NCI-H2107 treated with DMSO at 0.1 percent for 48 hours (cell line): ENCODE data around the gene B4GALNT4.
"Not testable (repeated sequence)": the region's sequence is repeated elsewhere in the genome, so short reads cannot be mapped to it uniquely, and the experiment has no call there.

Source experiments
- DNase-seq: peaks from one replicate; lab custom pipeline; 2025; ENCODE audit not compliant: unreplicated experiment; lab: John Stamatoyannopoulos, UW

The B4GALNT4 gene

DNA sequence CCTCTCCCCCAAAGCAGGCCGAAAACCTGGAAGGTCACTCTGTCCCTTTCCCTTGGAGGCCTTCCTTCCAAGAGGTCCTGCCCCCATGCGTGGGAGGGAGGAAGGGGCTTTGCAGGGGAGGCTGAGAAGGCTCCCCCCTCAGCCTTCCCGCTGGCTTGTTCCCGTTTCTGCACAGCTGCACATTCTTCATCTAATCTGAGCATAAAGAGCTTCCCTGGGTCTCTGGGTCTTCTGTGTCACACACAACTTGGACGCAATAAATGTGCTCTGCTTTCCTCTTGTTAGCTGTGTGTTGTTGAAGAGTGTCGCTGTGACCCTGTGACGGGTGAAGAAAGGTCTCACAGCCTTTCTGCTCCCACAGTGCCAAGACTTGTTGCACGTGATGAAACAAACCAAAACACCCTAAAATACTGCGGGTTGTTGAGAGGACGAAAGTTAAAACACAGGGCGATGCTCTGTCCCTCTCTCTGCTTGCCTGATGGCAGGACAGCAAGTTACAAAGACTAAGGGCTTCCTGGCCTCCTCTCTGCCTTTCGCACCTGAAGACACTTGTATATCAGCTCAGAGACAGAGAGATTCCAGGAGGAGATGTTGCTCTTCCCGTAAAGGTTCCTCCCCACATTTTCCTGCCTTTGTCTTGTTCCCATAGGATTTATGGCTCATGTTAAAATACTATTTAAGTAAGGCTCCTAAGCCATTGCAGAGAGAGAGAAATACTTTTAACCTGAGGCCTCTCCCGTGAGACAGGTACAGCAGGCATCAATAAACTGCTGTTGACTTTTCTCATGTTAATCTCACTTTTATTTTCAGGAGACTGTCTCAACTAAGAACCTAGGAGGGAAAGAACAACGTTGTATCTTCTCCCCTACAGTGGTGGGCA lies 33.3 kb upstream of the B4GALNT4 start:
- DNase-seq = no peak

DNA sequence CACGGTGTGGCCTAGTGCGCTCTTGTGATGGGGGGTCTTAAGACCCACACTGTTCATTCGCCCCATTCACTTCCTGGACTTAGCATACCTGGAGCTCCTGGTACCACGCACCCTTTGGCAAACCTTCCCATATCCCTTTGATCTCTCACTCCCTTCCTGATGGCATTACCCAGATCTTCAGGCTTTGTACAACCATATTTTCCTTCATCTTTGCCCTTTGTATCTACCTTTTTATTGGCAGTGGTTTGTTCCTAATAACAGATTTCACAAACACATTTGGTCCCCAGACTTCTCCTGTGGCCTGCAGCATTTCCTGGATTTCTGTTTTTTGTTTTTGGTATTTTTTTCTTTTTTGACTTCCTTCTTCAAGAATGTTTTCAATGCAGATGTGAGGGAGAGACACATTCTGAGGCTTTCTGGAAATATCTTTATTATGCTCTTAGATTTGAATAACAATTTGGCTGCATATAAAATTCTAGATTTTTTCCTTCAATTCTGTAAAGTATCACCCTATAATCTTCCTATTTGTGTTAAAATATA lies 32.6 kb upstream of the B4GALNT4 start:
- DNase-seq = no peak

DNA sequence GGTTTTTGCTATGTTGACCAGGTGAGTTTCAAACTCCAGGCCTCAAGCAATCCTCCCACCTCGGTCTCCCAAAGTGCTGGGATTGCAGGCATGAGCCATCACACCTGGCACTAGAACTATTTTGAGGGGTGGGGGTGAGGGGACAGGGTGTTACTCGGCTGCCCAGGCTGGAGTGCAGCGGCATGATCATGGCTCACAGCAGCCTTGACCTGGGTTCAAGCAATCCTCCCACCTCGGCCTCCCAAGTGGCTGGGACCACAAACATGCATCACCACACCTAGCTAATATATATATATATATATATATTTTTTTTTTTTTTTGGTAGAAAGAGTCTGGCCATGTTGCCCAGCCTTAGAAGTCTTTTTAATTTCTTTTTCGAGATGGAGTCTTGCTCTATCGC lies 31.6 kb upstream of the B4GALNT4 start:
- DNase-seq = no peak

DNA sequence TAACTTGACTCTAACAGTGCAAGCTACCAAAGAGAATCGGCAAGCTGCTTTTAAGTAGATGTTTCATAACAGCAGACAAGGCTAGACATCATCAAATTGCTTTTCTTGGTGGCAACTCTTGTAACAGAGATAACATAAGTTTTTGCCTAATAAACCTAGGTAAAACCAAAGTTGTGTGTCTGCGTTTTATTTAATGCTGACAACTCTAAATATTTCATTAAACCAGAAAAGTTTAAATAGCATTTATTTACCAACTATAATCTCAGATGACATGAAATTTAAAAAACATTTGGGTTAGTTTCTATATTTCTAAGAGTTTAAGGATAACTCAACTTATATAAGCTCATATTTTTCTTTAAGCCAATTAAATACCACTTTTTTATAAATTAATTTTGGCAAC lies 29.3 kb upstream of the B4GALNT4 start:
- no peak for DNase-seq

DNA sequence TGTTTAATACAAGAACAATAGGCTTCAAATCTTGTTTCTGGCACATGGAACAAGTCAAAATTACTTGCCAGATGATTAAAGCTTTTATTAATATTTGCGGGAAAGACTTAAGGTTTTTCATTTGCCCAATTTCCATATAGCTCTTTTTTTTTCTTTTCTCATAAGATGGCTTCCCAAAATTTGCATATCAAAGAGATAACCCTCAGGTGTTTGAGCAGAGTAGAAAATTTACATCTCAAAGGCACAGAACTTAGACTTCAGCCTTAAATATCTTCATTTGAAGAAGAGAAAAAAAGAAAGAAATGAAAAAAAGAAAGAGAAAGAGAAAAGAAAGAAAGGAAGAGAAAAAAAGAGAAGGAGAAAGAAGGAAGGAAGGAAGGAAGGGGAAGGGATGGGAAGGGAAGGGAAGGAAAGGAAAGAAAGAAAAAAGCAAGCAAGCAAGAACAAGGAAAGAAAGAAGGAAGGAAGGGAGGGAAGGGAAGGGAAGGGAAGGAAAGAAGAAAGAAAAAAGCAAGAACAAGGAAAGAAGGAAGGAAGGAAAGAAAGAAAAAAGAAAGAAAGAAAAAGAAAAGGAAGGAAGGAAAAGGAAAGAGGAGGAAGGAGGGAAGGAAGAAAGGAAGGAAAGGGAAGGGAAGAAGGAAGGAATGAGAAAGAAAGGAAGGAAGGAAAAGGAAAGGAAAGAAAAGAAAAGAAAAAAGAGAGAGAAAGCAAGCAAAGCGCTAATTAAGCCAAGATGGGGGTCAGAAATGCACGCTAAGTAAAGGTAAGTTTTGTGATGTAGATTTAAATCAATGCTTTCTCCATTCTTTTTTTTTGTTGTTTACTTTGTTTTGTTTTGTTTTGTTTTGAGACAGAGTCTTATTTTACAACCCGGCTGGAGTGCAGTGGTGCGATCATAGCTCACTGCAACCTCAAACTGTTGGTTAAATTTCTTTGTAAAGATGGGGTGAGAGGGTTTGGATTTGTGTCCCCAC lies 28.5 kb upstream of the B4GALNT4 start:
- DNase-seq = no peak

DNA sequence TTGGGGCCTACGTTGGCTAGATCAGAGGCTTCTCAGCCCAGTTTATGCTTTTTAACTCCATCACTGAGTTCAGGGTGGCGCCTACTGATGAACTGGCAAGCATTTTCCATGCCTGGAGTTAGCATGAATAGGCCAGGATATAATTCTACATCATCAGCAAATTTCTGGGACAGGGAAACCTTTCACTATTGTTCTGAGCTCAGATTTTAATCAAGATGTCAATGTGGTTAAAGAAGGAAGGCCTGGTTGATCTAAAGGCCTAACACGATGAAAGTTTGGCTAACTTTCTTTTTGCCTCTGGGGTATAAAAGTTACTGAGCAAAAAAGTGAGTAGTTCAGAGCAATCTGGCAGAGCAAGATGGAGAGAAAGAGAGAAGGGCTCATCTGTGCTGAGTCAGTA lies 27.0 kb upstream of the B4GALNT4 start:
- no peak for DNase-seq

DNA sequence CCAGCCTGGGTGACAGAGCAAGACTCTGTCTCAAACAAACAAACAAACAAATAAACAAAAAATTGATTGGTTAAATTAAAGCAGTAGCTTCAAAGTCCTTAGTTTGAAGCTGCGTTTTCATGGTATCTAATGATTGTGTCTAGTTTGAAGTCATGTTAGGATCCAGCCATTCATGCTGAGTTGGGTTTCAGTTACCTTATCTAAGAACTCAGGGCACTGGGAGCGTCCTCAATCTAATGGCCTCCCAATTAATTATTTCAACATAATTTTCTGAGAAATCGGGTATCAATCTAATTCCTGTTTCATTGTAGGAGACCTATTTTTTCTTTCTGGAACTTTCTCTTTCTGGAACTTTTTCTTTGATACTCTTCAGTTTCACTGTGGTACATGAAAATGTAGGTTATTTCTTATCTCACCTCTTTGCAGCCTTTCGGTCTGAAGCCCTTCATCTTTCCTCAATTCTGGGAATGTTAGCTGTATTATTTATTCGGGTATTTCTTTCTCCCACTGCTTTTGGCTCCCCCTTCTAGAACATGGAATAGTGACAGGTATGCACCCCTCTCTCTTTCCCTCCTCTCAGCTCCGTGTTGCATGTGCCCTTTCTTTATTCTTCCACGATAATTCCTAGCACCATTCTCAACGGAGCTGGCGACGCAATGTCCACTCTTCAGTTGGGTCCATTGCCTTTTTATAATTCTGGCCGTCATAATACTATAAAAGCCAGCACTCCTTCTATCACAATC lies 24.3 kb upstream of the B4GALNT4 start:
- no peak for DNase-seq

DNA sequence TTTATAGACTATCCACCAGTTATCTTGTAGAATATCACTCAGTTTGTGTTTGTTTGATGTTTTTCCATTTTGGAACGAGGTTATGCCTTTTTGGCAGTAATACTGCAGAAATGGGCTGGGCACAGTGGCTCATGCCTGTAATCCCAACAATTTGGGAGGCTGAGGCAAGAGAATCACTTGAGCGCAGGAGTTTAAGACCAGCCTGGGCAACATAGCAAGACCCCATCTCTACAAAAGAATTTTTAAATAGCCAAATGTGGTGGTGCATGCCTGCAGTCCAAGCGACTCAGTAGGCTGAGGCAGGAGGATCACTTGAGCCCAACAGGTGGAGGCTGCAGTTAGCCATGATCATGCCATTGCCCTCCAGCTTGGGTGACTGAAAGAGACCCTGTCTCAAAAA lies 22.8 kb upstream of the B4GALNT4 start:
- DNase-seq = no peak

DNA sequence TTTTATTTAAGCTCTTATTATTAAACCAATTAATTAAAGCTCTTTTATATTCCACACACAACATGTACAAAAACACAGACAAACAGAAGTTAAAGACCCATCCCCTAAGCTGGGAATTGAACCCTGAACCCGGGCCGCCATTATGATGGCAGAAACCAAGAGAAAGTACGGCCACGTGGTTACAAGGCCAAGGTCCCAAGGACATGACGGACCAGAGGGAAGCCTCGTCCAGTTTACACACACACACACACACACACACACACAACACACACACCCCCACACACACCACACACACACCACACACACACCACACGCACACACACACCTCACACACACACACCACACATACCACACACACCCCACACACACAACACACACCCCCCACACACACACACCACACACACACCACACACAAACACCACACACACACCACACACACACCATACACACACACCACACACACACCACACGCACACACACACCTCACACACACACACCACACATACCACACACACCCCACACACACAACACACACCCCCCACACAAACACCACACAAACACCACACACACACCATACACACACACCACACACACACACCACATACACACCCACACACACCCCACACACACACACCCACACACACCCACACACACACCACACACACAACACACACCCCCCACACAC lies 19.9 kb upstream of the B4GALNT4 start:
- not testable (repeated sequence) for DNase-seq

DNA sequence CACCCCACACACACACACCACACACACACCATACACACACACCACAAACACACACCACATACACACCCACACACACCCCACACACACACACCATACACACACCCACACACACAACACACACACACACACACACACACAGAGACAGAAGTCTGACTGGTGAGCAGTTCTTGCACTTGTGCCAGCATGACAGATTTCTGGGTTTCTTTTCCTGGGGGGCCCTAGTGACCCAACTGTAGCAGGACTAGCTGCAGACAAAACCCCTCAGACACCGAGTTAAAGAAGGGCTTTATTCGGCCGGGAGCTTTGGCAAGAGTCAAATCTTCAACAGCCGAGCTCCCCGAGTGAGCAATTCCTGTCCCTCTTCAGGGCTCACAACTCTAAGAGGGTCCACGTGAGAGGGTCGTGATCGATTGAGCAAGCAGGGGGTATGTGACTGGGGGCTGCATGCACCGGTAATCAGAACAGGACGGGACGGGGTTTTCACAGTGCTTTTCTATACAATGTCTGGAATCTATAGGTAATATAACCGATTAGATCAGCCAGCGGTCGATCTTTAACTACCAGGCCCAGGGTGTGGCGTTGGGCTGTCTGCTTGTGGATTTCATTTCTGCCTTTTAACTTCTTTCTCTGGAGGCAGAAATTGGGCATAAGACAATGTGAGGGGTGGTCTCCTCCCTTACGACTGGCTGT lies 19.1 kb upstream of the B4GALNT4 start:
- not testable (repeated sequence) for DNase-seq

DNA sequence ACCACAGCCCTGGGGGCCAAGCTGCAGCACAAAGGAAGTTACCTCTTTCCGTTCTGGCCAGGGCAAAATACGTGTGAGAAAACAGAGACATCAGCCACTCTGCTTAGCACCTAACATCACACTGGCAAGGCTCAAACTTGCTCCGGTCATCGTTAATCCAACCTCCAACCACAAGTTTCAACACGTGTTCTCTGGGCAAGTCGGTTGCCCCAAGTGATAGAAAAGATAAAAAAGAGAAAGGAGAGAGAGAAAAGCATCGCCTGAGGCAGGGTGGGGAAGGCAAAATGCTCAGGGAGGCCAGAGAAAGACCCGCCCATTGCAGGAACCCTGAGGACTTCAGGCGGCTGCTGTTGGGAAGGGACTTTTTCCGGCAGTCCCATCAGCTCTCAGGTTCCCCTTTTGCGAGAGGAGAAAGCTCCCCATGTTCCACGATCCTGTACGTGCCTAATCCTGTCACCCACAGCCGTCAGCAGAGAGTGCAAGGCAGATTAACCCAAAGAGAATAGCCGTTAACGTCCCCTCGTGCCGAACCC lies 18.5 kb upstream of the B4GALNT4 start:
- no peak for DNase-seq

DNA sequence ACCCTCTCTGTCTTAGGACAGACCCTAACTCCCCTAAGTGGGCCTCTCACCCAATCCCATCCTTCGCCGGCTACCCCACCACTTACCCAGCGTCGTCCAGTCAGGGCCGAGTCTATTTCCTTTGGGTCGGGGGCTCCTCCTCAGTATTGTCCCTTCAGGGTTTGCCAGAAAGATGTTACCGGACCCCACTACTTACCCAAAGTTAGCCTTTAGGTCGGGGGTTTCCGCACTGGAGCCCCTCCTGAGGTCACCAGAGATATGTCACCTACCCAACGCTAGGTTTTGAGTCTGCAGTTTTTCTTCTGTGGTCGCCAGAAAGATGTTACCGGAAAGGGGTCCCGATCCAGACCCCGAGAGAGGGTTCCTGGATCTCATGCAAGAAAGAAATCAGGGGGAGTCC lies 17.9 kb upstream of the B4GALNT4 start:
- DNase-seq = no peak

DNA sequence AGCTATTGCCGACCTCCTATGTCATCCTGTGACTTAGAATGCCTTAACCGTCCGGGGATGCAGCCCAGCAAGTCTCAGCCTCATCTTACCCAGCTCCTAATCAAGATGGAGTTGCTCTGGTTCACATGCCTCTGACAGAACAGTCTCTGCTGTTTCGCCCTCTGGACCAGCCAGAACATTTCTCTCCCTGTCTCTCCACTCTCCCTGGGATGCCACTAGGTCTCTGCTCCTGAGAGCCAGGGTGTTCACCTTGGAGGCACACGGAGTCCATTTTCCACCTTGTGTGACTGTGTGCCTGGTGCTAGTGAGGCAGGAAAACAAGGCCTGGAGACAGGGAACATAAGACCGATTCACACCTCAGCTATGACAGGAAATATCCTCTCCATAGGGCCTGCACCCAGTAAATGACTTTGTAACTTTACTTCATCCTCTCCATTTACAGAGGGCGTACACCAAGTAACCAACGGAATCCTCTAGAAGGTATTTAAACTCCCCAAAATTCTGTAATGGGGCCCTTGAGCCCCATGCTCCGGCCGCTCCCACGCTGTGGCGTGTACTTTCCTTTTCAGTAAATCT lies 16.8 kb upstream of the B4GALNT4 start:
- no peak for DNase-seq

DNA sequence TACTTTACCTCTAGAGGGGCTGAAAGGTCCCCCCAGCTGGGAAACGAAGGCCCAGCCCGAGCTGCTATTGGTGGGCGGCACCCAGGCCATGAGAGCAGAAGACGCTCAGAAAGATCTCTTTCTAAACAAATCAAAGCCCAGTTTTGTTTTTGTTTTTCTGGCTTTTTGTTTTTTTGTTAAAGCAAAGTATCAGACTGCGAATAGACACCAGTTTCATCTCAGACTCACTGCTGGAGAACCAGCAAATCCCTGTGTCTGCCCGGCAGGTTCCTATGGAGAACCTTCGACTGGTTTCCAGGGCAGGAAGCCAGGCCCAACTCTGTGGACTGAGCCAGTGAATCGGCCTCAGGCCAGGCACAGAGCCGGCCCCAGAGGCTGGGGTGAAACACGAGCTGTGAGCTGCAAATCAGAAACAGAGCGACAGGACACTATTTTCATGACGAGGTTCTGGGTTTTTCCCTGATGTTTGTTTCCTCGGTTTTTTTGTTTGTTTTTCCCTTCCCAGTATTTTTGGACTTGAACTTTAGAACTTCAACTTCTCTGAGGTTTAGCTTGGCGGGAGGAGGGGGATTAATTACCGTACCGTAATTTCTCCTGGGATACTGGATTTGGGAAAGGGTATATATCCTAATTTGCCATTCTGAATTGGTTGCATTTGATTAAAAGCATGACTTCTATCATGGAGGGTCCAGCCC lies 16.0 kb upstream of the B4GALNT4 start:
- DNase-seq = no peak

DNA sequence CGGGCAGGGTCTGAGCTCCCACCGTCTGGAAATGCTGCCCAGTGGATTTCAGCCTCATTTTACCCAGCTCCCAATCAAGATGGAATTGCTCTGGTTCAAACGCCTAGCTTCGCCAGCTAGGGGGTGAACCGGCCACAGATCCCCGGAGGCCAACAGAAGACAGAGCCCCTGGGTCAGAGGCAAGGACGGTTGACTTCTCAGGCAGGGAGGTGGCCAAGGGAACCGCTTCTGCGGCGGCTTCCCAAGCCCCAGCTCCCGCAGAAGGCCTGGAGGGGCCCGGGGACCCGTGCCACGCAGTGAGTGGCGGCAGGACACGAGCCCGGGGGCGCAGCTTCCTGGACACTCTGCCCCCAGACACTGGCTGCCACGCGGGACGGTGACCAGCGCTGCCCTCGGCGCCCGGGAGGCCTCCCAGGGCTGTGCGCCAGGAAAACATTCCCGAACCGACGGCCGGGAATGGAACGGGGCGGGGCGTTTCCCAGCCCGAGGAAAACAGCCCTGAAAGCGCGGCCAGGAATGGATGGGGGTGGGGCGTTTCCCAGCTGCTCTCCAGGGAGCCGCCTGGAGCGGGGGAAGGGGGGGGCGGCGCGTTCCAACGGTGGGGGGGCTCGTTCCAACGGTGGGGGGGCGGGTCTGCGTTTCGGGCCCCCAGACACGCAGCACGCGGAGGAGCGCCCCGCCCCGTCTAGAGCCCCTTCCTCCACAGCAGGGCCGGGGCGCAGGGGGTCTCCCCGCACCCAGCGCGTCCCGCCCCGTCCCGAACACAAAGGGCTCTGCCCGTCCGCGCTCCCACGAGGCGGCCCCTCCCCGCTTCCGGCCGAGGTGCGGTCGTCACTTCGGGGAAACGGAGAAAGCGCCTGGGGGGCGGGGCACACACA lies 13.5 kb upstream of the B4GALNT4 start:
- no peak for DNase-seq

DNA sequence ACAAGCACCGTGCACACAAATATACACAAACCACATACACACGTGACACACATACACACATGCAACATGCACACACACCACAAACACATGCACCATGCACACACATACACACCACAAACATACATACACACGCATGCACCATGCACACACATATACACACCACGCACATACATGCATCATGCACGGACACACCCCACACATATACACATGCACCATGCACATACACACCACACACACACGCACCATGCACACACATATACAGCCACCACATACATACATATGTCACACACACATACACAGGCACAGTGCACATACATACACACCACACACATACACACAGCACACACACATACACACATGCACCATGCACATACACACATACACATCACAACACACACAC lies 12.7 kb upstream of the B4GALNT4 start:
- no peak for DNase-seq

DNA sequence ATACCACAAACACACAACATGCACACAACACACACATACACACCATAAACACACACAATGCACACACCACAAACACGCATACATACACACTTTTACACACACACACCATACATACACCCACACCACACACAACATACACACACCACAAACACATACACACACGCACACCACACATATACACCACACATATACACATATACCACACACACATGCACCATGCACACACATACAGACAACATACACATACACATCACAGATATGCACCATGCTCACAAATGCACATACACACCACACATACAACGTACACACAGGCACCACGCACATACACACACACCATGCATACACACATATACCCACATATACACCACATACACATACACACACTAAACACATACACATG lies 11.7 kb upstream of the B4GALNT4 start:
- DNase-seq = no peak
